Epithelial cell of esophagus (primary cell): Measurements from ENCODE around the gene JOSD1.

Experiments
- DNase-seq: peaks from one replicate; pipeline ENCODE4 v3.0.0; 2010; ENCODE audit warnings: low read depth
- H3K4me3 ChIP-seq: 2 replicates; pipeline ENCODE4 v1.5.1; 2011; ENCODE audit warnings: mild to moderate bottlenecking, low read length, control low read depth
- CTCF ChIP-seq: IDR thresholded peaks from 2 replicates; pipeline ENCODE4 v1.5.1; 2011; ENCODE audit warnings: low read depth, mild to moderate bottlenecking, low read length, control low read depth, inconsistent platforms; ENCODE audit not compliant: insufficient read depth; ENCODE audit errors: missing control alignments

Gene JOSD1

DNA sequence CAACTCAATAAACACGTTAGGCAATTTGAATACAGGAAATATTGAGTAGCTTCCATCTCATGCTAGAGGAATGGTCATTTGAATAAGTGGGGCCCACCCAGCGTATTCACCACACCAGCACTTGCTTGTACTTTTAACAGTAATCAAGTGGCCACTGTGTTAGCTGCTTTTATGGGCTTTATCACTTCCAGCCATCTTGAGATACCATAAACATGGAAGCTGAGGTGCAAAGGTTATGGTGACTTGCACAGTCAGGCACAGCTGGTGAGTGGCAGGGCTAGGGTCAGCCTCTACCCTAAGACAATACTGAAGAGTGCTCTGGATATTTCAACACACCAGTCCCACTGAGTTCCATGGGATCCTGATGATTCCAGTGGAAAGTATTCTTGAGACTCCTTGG lies 6.7 kb downstream of the JOSD1 start:
- no peak overlapping the region for H3K4me3 ChIP-seq
- no peak for TF ChIP-seq CTCF
- DNase-seq, result no peak

GRCh38 chr22:38689651-38690050 lies 11.1 kb downstream of the JOSD1 start:
- no peak for TF ChIP-seq CTCF
- no peak overlapping the region for H3K4me3 ChIP-seq
- no peak for DNase-seq

DNA sequence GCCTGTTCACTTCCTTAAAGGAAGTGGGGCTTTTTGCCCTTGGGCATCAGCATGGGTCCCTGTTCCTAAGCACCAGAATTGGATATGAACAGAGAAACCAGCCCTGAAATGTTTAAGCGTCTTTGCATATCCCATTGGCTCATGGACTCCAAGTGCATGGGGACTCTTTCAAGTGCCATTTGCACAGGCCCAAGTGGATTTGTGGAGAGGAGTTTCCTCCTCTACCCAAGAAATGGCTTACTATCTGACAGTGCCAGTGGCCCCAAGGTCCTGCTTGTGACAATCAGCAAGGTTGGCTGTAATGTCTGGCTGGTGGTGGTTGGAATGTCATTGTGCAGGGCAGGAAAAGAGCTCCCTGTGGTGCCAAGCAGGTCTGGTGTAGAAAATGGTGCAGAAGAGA lies 15.0 kb downstream of the JOSD1 start:
- no peak for TF ChIP-seq CTCF
- H3K4me3 ChIP-seq, result no peak overlapping the region
- no peak for DNase-seq

DNA sequence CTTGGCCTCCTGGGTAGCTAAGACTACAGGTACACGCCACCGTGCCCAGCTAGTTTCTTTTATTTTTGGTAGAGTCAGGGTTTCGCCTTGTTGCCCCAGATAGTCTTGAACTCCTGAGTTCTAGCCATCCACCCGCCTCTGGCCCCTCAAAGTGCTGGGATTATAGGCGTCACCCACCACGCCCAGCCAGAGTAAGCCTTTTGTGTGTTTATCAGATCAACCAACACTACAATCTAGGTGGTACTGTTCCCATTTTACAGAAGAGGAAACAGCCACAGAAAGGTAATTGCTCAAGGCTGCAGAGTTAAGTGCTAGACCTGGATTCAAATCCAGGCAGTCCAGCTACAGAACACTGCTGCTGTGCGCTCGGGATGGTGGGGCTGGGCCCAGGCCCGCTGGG lies 15.8 kb downstream of the JOSD1 start:
- TF ChIP-seq CTCF, result no peak
- H3K4me3 ChIP-seq, result no peak overlapping the region
- DNase-seq, result no peak

- peak; percentile 91 for DNase-seq
- peak within 1 kb of the TSS; percentile 99 for H3K4me3 ChIP-seq
- peak; percentile 13 for TF ChIP-seq CTCF
Measured at GRCh38 chr22:38681582-38682335, 19.0 kb downstream of the JOSD1 start, which contains the start of gene TOMM22. Gene TOMM22, plus strand, starts transcription at chr22:38681957. Its CDS starts 22 bp downstream, at chr22:38681979.

- no peak for DNase-seq
- H3K4me3 ChIP-seq, result no peak overlapping the region
- no peak for TF ChIP-seq CTCF
Measured at GRCh38 chr22:38675833-38676232, 24.9 kb downstream of the JOSD1 start.

DNA sequence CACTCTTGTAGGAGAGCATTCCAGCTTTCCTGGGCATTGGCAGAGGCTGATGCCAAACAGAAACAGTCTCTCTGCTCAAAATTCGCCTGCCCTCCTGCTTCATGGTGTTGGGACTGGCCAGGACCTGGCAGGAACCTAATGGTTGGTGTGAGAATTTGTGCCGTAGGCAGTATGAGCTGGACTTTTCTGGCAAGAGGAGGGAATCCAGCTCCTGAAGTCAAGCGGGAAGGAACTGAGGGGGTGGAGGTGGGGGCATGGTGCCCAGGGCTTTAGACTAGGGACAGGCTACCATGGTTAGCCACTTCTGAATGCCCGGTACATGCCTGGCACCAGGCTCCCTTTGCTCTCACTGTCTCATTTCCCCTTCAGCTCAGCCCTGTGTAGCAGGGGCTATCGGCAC lies 25.9 kb downstream of the JOSD1 start:
- no peak for TF ChIP-seq CTCF
- DNase-seq, result no peak
- no peak overlapping the region for H3K4me3 ChIP-seq
